CD4-positive, CD25-positive, alpha-beta regulatory T cell (primary cell): Measurements from ENCODE around the gene C15orf62. TPM values are rescaled to one million over a fixed set of nuclear protein-coding genes. Genes with fewer than 3 reads are reported as not detected.

Source experiments
- ATAC-seq, 2 donors: fragments of 150-1000 bp; cut with Tn5 transposase; one replicate each; pipeline ENCODE4 v1.10.0; 2021; ENCODE audit warnings: low read depth in 2 of 2, moderate number of reproducible peaks in 2 of 2, moderate library complexity in 1 of 2
- DNase-seq, 3 donors: peaks; one replicate each; pipeline versions ENCODE4 v3.0.0 to v3.0.0-alpha.2; 2012 to 2022; ENCODE audit warnings: mixed read lengths in 1 of 3
- H3K27ac ChIP-seq: one replicate; pipeline ENCODE4 v1.7.0; 2013; ENCODE audit warnings: mild to moderate bottlenecking, low read length; ENCODE audit not compliant: insufficient read depth, poor library complexity, severe bottlenecking
- H3K27me3 ChIP-seq: one replicate; pipeline ENCODE4 v1.7.0; 2013; ENCODE audit warnings: low read length; ENCODE audit not compliant: control insufficient read depth, insufficient read depth
- H3K36me3 ChIP-seq: one replicate; pipeline ENCODE4 v1.7.0; 2013; ENCODE audit warnings: mild to moderate bottlenecking, low read length, moderate library complexity; ENCODE audit not compliant: control insufficient read depth, insufficient read depth
- H3K4me1 ChIP-seq: 2 replicates; pipeline ENCODE4 v1.7.0; 2013; ENCODE audit warnings: mild to moderate bottlenecking, low read length; ENCODE audit not compliant: insufficient read depth, control insufficient read depth, poor library complexity, severe bottlenecking
- H3K4me3 ChIP-seq: one replicate; pipeline ENCODE4 v1.7.0; 2013; ENCODE audit warnings: low read depth, mild to moderate bottlenecking, low read length, moderate library complexity
- H3K9me3 ChIP-seq, 2 experiments: 1 replicate in 1 of 2; 2 replicates in 1 of 2; pipeline ENCODE4 v1.7.0; 2013; ENCODE audit warnings: low read length in 2 of 2, mild to moderate bottlenecking in 1 of 2, moderate library complexity in 1 of 2; ENCODE audit not compliant: control insufficient read depth in 2 of 2
- H3K27ac Mint-ChIP-seq, 3 donors: one replicate each; pipeline ENCODE4 v1.8.0; 2020 to 2022; ENCODE audit warnings: mild to moderate bottlenecking in 3 of 3, mixed read lengths in 3 of 3, moderate library complexity in 2 of 3
- H3K27me3 Mint-ChIP-seq: one replicate; pipeline ENCODE4 v1.8.0; 2022; ENCODE audit warnings: mild to moderate bottlenecking, mixed read lengths
- H3K36me3 Mint-ChIP-seq: one replicate; pipeline ENCODE4 v1.8.0; 2020; ENCODE audit warnings: mixed read lengths
- H3K4me1 Mint-ChIP-seq, 4 donors: one replicate each; pipeline ENCODE4 v1.8.0; 2020 to 2022; ENCODE audit warnings: mixed read lengths in 4 of 4, mild to moderate bottlenecking in 1 of 4
- H3K4me3 Mint-ChIP-seq, 4 donors: one replicate each; pipeline ENCODE4 v1.8.0; 2020 to 2022; ENCODE audit warnings: mild to moderate bottlenecking in 4 of 4, mixed read lengths in 4 of 4, moderate library complexity in 3 of 4
- H3K9me3 Mint-ChIP-seq, 7 donors: one replicate each; pipeline ENCODE4 v1.8.0; 2020 to 2022; ENCODE audit warnings: mixed read lengths in 7 of 7, mild to moderate bottlenecking in 3 of 7, moderate library complexity in 2 of 7
- polyA plus RNA-seq, 4 donors: library from polyadenylated mRNA; unstranded; fragments of 300-500 nt; fragmentation: Illumina TruSeq; gene quantifications; one replicate each; pipeline ENCODE4 v1.2.3, GENCODE V29; 2021
- total RNA-seq: library from RNA; stranded (reverse); gene quantifications from one replicate; pipeline ENCODE4 v1.2.3, GENCODE V29; 2022

The C15orf62 gene
- total and polyA plus RNA-seq, 5 donors from 2014 or later: 0.17 to 1.9 (median 0.30) TPM; not detected in 1

DNA sequence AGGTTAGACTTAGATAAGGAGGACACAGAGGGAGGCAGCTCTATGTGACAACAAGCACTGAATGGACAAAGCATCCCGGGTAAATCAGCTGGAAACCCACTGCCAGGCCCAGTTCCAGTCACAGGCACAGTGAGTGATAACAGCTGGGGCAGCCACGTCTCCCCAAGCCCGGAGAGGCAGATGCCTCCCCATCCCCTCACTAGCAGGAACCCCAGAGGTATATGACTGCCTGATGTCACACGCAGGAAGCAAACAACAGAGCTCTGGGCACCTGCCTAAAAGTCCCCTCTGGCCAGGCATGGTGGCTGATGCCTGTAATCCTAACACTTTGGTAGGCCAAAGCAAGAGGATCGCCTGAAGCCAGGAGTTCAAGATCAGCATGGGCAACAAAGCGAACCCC lies 18.2 kb downstream of the C15orf62 start:
- Mint-ChIP-seq H3K36me3 (peaks cover 1% of the 10 kb centered on the region), H3K4me3 (no peak overlapping the region), H3K4me1 (peaks cover 11 to 37% (median 24%) of the 10 kb centered on the region in 4 donors), H3K27ac (peak overlapping the region in 1 of 3 donors; percentile 83), H3K27me3 (no peaks in the 10 kb centered on the region), H3K9me3 (peaks cover 0 to 1% (median 0%) of the 10 kb centered on the region in 7 donors)
- Histone ChIP-seq H3K9me3 (no peaks in the 10 kb centered on the region), H3K4me1 (peaks cover 14% of the 10 kb centered on the region), H3K36me3 (peaks cover 5% of the 10 kb centered on the region), H3K27me3 (no peaks in the 10 kb centered on the region), H3K4me3 (no peak overlapping the region), H3K27ac (no peak overlapping the region)
- ATAC-seq: no peak
- no peak for DNase-seq

DNA sequence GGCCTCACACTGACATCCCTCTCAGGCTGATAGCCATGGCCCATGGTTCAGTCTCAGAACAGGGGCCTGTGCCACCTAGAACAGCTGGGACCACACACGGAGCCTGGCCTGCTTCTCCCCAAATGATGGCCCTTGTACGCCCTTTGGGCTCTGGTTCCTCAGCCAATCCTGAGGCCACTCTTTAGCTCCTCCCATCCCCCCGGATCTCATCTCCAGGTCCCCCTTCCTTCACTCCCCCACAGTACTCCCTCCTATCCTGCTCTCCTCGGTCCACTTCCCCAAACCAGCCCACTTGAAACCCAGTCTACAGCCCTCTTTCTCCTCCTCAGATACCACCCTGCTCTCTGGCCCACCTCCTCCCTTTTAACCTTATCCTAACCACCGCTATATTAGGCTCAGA lies 19.3 kb downstream of the C15orf62 start:
- Histone ChIP-seq H3K9me3 (no peaks in the 10 kb centered on the region), H3K4me1 (peaks cover 14% of the 10 kb centered on the region), H3K27me3 (no peaks in the 10 kb centered on the region), H3K36me3 (peaks cover 5% of the 10 kb centered on the region), H3K4me3 (no peak overlapping the region), H3K27ac (no peak overlapping the region)
- H3K4me1 Mint-ChIP-seq: peaks cover 11 to 39% (median 28%) of the 10 kb centered on the region in 4 donors
- no peaks in the 10 kb centered on the region for H3K27me3 Mint-ChIP-seq
- ATAC-seq (no peak), DNase-seq (no peak)
- no peak overlapping the region for H3K4me3 Mint-ChIP-seq
- H3K9me3 Mint-ChIP-seq: peaks cover 0 to 1% (median 0%) of the 10 kb centered on the region in 7 donors
- peak overlapping the region; percentile 60 to 88 (median 88) for H3K27ac Mint-ChIP-seq
- peaks cover 4% of the 10 kb centered on the region for H3K36me3 Mint-ChIP-seq

DNA sequence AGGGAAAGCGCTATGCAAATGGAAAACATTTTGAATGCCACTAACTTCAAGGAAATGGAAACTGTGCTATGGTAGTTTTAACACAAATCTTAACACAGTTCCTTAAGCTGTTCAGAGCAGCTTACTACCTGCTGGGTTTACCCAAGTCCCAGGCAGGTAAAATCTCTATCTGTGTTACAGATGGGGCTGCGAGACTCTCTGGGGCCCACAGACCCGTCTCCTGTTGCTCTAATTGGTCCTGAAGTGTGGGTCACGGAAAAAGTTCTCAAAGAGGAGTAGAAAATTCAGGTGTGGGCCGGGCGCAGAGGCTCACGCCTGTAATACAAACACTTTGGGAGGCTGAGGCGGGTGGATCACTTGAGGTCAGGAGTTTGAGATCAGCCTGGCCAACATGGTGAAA lies 20.2 kb downstream of the C15orf62 start:
- DNase-seq (no peak), ATAC-seq (no peak)
- Histone ChIP-seq H3K4me3 (no peak overlapping the region), H3K4me1 (peaks cover 14% of the 10 kb centered on the region), H3K36me3 (peaks cover 5% of the 10 kb centered on the region), H3K27me3 (no peaks in the 10 kb centered on the region), H3K27ac (no peak overlapping the region), H3K9me3 (no peaks in the 10 kb centered on the region)
- peaks cover 0 to 1% (median 0%) of the 10 kb centered on the region in 7 donors for H3K9me3 Mint-ChIP-seq
- peaks cover 4% of the 10 kb centered on the region for H3K36me3 Mint-ChIP-seq
- no peaks in the 10 kb centered on the region for H3K27me3 Mint-ChIP-seq
- H3K4me3 Mint-ChIP-seq: no peak overlapping the region
- H3K27ac Mint-ChIP-seq: no peak overlapping the region
- H3K4me1 Mint-ChIP-seq: peaks cover 11 to 39% (median 28%) of the 10 kb centered on the region in 4 donors

DNA sequence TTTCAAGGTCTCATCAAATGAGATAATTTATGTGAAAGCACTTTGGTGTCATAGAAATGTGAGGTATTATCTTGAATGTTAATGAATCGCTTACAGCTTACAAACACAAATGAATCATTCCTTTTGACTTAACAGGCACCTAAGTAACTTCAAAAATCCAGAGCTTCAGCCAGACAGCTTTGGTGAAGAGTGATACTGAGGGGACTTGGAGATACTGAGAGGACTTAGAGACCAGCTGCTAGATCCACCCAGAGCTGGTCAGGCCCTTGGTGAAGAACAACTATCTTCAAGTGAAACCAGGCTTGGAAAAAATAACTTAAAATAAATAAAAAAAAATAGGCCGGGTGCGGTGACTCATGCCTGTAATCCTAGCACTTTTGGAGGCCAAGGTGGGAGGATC lies 20.9 kb downstream of the C15orf62 start:
- no peak for DNase-seq
- H3K4me3 ChIP-seq: no peak overlapping the region
- no peak for ATAC-seq
- peaks cover 11 to 39% (median 28%) of the 10 kb centered on the region in 4 donors for H3K4me1 Mint-ChIP-seq
- H3K27ac ChIP-seq: no peak overlapping the region
- H3K4me1 ChIP-seq: peaks cover 14% of the 10 kb centered on the region
- H3K4me3 Mint-ChIP-seq: no peak overlapping the region
- no peaks in the 10 kb centered on the region for H3K27me3 ChIP-seq
- no peaks in the 10 kb centered on the region for H3K9me3 ChIP-seq
- peaks cover 4% of the 10 kb centered on the region for H3K36me3 Mint-ChIP-seq
- no peaks in the 10 kb centered on the region for H3K27me3 Mint-ChIP-seq
- H3K9me3 Mint-ChIP-seq: peaks cover 0 to 1% (median 0%) of the 10 kb centered on the region in 7 donors
- no peak overlapping the region for H3K27ac Mint-ChIP-seq
- peaks cover 5% of the 10 kb centered on the region for H3K36me3 ChIP-seq

DNA sequence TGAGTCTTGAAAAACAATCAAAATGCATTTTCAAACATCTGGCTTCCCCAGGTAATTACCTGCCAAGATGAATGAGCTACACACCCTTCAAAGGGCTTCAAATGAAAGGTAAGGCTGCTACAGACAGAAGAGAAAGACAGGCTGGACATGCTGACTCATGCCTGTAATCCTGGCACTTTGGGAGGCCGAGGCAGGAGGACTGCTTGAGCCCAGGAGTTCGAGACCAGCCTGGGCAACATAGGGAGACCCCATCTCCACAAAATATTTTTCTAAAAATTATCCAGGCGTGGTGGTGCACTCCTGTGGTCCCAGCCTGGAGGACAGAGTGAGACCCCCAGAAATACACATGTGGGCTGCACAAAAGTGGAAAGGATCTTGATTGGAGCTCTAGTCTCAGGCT lies 22.6 kb downstream of the C15orf62 start:
- no peak for DNase-seq
- peaks cover 0 to 1% (median 0%) of the 10 kb centered on the region in 7 donors for H3K9me3 Mint-ChIP-seq
- H3K27ac Mint-ChIP-seq: peak overlapping the region in 1 of 3 donors; percentile 56
- ATAC-seq: no peak
- peaks cover 6% of the 10 kb centered on the region for H3K4me1 ChIP-seq
- H3K9me3 ChIP-seq: no peaks in the 10 kb centered on the region
- peaks cover 8% of the 10 kb centered on the region for H3K36me3 ChIP-seq
- no peak overlapping the region for H3K27ac ChIP-seq
- H3K4me1 Mint-ChIP-seq: peaks cover 12 to 34% (median 24%) of the 10 kb centered on the region in 4 donors
- H3K27me3 ChIP-seq: no peaks in the 10 kb centered on the region
- H3K36me3 Mint-ChIP-seq: peaks cover 10% of the 10 kb centered on the region
- H3K4me3 Mint-ChIP-seq: no peak overlapping the region
- no peak overlapping the region for H3K4me3 ChIP-seq
- H3K27me3 Mint-ChIP-seq: no peaks in the 10 kb centered on the region

DNA sequence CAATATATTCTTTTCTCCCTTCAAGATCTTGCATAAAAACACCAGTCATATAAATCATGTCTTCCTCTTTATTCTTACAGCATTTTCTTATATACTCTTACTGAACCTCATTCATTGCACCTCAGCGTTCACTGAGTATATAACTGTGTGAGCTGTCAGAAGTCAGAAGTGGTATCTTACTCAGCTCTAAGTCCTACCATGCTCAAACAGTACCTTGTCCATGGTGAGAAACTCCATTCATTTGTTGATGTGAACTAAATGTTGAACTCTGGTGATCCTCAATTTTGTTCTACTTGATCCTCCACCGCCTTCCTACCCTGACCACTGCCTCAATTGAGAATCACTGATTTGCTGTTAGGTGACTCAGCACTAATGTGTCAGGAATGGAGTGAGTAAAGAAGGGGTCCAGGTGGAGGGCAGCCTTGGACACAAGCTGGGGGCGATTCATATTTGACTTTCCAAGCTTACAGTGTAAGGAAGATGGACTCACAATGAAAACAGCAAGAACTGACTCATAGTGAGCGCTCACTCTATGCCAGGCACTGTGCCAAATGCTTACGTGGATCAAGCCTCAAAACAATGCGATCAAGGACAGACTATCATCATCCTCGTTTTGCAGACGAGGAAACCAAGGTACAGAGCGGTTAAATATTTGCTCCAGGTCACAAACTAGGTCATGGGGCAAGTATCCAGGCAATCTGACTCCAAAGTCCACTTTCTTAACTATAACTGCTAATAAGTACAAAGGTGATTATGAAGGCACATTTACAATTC lies 23.6 kb downstream of the C15orf62 start:
- no peaks in the 10 kb centered on the region for H3K27me3 ChIP-seq
- DNase-seq (no peak), ATAC-seq (no peak)
- peaks cover 14 to 33% (median 20%) of the 10 kb centered on the region in 4 donors for H3K4me1 Mint-ChIP-seq
- peaks cover 0 to 1% (median 0%) of the 10 kb centered on the region in 7 donors for H3K9me3 Mint-ChIP-seq
- no peaks in the 10 kb centered on the region for H3K9me3 ChIP-seq
- H3K27me3 Mint-ChIP-seq: no peaks in the 10 kb centered on the region
- H3K4me1 ChIP-seq: no peaks in the 10 kb centered on the region
- H3K4me3 Mint-ChIP-seq: no peak overlapping the region
- no peak overlapping the region for H3K4me3 ChIP-seq
- peak overlapping the region in 1 of 3 donors; percentile 31 for H3K27ac Mint-ChIP-seq
- peaks cover 11% of the 10 kb centered on the region for H3K36me3 ChIP-seq
- no peak overlapping the region for H3K27ac ChIP-seq
- H3K36me3 Mint-ChIP-seq: peaks cover 15% of the 10 kb centered on the region

DNA sequence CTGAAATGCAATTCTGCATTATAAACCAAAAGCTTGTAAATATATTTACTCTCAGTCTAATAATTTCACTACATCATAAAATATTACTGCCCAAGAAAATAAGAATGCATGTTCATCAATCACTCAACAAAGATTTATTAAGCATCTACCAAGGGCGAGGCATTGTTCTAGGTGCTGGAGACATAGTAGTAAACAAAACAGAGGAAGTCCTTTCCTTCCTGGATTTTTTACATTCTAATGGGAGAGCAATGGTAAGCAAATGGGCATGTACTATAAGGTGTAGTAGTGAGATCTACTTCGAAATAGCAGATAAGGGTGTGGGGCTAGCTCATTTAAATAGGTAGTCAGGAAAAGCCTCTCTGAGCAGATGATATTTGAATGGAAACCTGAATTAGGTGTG lies 26.3 kb downstream of the C15orf62 start:
- H3K27me3 ChIP-seq: no peaks in the 10 kb centered on the region
- peaks cover 14% of the 10 kb centered on the region for H3K36me3 ChIP-seq
- no peaks in the 10 kb centered on the region for H3K9me3 ChIP-seq
- no peaks in the 10 kb centered on the region for H3K27me3 Mint-ChIP-seq
- no peaks in the 10 kb centered on the region for H3K9me3 Mint-ChIP-seq
- no peak overlapping the region for H3K27ac Mint-ChIP-seq
- no peak overlapping the region for H3K27ac ChIP-seq
- H3K4me1 Mint-ChIP-seq: peaks cover 18 to 40% (median 29%) of the 10 kb centered on the region in 4 donors
- H3K4me3 ChIP-seq: no peak overlapping the region
- no peak for ATAC-seq
- peaks cover 26% of the 10 kb centered on the region for H3K36me3 Mint-ChIP-seq
- no peaks in the 10 kb centered on the region for H3K4me1 ChIP-seq
- no peak overlapping the region for H3K4me3 Mint-ChIP-seq
- DNase-seq: no peak

DNA sequence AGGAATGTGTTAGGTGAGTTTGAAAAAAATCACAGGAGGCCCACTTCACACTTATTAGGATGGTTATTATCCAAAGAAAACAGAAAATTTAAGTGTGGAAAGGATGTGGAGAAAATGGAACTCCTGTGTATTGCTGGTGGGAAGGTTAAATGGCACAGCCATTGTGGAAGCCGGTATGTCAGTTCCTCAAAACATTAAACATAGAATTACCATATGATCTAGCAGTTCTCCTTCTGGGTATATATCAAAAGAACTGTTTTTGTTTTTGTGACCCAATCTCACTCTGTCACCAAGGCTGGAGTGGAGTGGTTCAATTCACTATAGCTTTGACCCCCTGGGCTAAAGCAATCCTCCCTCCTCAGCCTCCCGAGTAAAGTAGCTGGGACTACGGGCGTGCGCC lies 26.7 kb downstream of the C15orf62 start:
- ATAC-seq (no peak), DNase-seq (no peak)
- no peak overlapping the region for H3K4me3 ChIP-seq
- H3K4me3 Mint-ChIP-seq: no peak overlapping the region
- no peaks in the 10 kb centered on the region for H3K4me1 ChIP-seq
- H3K27ac ChIP-seq: no peak overlapping the region
- H3K27ac Mint-ChIP-seq: no peak overlapping the region
- H3K4me1 Mint-ChIP-seq: peaks cover 19 to 43% (median 31%) of the 10 kb centered on the region in 4 donors
- no peaks in the 10 kb centered on the region for H3K9me3 Mint-ChIP-seq
- H3K36me3 Mint-ChIP-seq: peaks cover 28% of the 10 kb centered on the region
- no peaks in the 10 kb centered on the region for H3K9me3 ChIP-seq
- no peaks in the 10 kb centered on the region for H3K27me3 ChIP-seq
- no peaks in the 10 kb centered on the region for H3K27me3 Mint-ChIP-seq
- peaks cover 14% of the 10 kb centered on the region for H3K36me3 ChIP-seq
